ENCODE data around the gene SEMA3F.

The SEMA3F gene

GRCh38 chr3:50132421-50133282 lies 22.5 kb upstream of the SEMA3F start:
- no peak for DNase-seq

- DNase-seq: no peak
Measured at GRCh38 chr3:50133283-50133615, 21.9 kb upstream of the SEMA3F start.

- no peak for DNase-seq
Measured at GRCh38 chr3:50134367-50134766, 20.8 kb upstream of the SEMA3F start.

- no peak for DNase-seq
Measured at GRCh38 chr3:50135964-50136363, 19.2 kb upstream of the SEMA3F start.

- no peak for DNase-seq
Measured at GRCh38 chr3:50136714-50137405, 18.3 kb upstream of the SEMA3F start.

GRCh38 chr3:50137531-50137930 lies 17.6 kb upstream of the SEMA3F start:
- no peak for DNase-seq

GRCh38 chr3:50138266-50139200 lies 16.6 kb upstream of the SEMA3F start:
- no peak for DNase-seq

GRCh38 chr3:50139308-50139707 lies 15.8 kb upstream of the SEMA3F start:
- DNase-seq: no peak

- DNase-seq: no peak
Measured at GRCh38 chr3:50139718-50140423, 15.3 kb upstream of the SEMA3F start.

- DNase-seq: no peak
Measured at GRCh38 chr3:50140990-50141389, 14.1 kb upstream of the SEMA3F start.

- DNase-seq: no peak
Measured at GRCh38 chr3:50146316-50146901, 8.7 kb upstream of the SEMA3F start.

- DNase-seq: no peak
Measured at GRCh38 chr3:50147016-50147415, 8.1 kb upstream of the SEMA3F start.

- no peak for DNase-seq
Measured at GRCh38 chr3:50147447-50147846, 7.7 kb upstream of the SEMA3F start.

- no peak for DNase-seq
Measured at GRCh38 chr3:50147861-50148260, 7.3 kb upstream of the SEMA3F start.

GRCh38 chr3:50150404-50150750 lies 4.7 kb upstream of the SEMA3F start:
- DNase-seq: no peak

GRCh38 chr3:50150863-50151686 lies 4.0 kb upstream of the SEMA3F start:
- DNase-seq: no peak

GRCh38 chr3:50151728-50152127 lies 3.4 kb upstream of the SEMA3F start:
- no peak for DNase-seq

- DNase-seq: no peak
Measured at GRCh38 chr3:50153782-50154475, 1.2 kb upstream of the SEMA3F start.

GRCh38 chr3:50154476-50154839 lies 666 bp upstream of the SEMA3F start:
- DNase-seq: no peak

GRCh38 chr3:50155491-50155878 lies 361 bp downstream of the SEMA3F start:
- DNase-seq: no peak

- DNase-seq: no peak
Measured at GRCh38 chr3:50155891-50156290, 767 bp downstream of the SEMA3F start.

Measured in activated naive CD4-positive, alpha-beta T cell treated with Interleukin-2 at 50 U/mL for 16 hours (primary cell).